GM21737 (cell line): ENCODE measurements around the gene PFN4.
A peak's percentile ranks its signal among the peaks of the same experiment; 100 is the strongest.
"Not testable (repeated sequence)": the region's sequence is repeated elsewhere in the genome, so short reads cannot be mapped to it uniquely, and the experiment has no call there.

Experiments used
- ATAC-seq: cut with Tn5 transposase; IDR thresholded peaks from one replicate; pipeline ENCODE4 v1.9.1; 2021; ENCODE audit warnings: mild to moderate bottlenecking, moderate library complexity; ENCODE audit not compliant: unreplicated experiment

The PFN4 gene

GRCh38 chr2:24115057-24115456 lies 8.1 kb downstream of the PFN4 start:
- no peak for ATAC-seq

- no peak for ATAC-seq
Observed at GRCh38 chr2:24111407-24111901, 11.7 kb downstream of the PFN4 start.

GRCh38 chr2:24110660-24111303 lies 12.4 kb downstream of the PFN4 start:
- ATAC-seq: no peak

- not testable (repeated sequence) for ATAC-seq
Observed at GRCh38 chr2:24109431-24109830, 13.7 kb downstream of the PFN4 start.

- ATAC-seq: no peak
Observed at GRCh38 chr2:24107336-24107735, 15.8 kb downstream of the PFN4 start.

- no peak for ATAC-seq
Observed at GRCh38 chr2:24106786-24107185, 16.3 kb downstream of the PFN4 start.

- no peak for ATAC-seq
Observed at GRCh38 chr2:24105816-24106215, 17.3 kb downstream of the PFN4 start.

- ATAC-seq: no peak
Observed at GRCh38 chr2:24104906-24105305, 18.2 kb downstream of the PFN4 start.

- ATAC-seq: no peak
Observed at GRCh38 chr2:24104110-24104650, 19.0 kb downstream of the PFN4 start.

GRCh38 chr2:24102677-24103076 lies 20.5 kb downstream of the PFN4 start:
- ATAC-seq: no peak

- no peak for ATAC-seq
Observed at GRCh38 chr2:24101992-24102391, 21.1 kb downstream of the PFN4 start.

GRCh38 chr2:24100732-24101131 lies 22.4 kb downstream of the PFN4 start:
- not testable (repeated sequence) for ATAC-seq

GRCh38 chr2:24095171-24095677 lies 27.9 kb downstream of the PFN4 start:
- ATAC-seq: not testable (repeated sequence)

- ATAC-seq: not testable (repeated sequence)
Observed at GRCh38 chr2:24093270-24093669, 29.9 kb downstream of the PFN4 start.

- no peak for ATAC-seq
Observed at GRCh38 chr2:24088821-24089359, 34.2 kb downstream of the PFN4 start.

- no peak for ATAC-seq
Observed at GRCh38 chr2:24087032-24087431, 36.1 kb downstream of the PFN4 start.

- ATAC-seq: no peak
Observed at GRCh38 chr2:24086241-24086640, 36.9 kb downstream of the PFN4 start.

- ATAC-seq: no peak
Observed at GRCh38 chr2:24085200-24085489, 38.0 kb downstream of the PFN4 start.

- ATAC-seq: peak; percentile 71
Observed at GRCh38 chr2:24084386-24085199, 38.5 kb downstream of the PFN4 start, which contains the start of gene TP53I3. Gene TP53I3, minus strand, starts transcription at chr2:24084834. Its CDS starts 508 bp downstream, at chr2:24084326.

GRCh38 chr2:24083567-24084385 lies 39.4 kb downstream of the PFN4 start:
- ATAC-seq: peak; percentile 77
